ENCODE data around the gene TET3. TPM values are rescaled to one million over a fixed set of nuclear protein-coding genes. Genes with fewer than 3 reads are reported as not detected.
A peak's percentile ranks its signal among the peaks of the same experiment; 100 is the strongest.

The TET3 gene
- total RNA-seq, 2 experiments from 2014 or later: 15.5 to 16.4 TPM

DNA sequence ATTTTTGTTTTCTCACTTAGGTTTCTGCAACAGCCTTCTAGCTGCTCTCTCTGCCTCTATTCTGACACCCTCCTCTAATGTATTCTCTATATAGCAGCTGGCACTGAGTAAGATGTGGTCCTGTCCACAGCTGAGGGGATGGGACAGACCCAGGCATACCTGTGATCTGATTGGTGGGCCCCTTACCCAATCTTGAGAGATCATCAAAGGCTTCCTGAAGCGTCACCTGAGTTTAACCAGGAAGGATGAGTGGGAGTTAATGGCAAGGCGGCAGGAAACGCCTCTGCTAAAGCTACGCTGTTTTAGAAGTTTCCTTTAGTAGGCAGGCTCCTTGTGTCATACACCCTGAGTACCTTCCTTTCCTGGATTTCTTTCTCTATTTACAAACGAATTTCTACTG lies 5.7 kb upstream of the TET3 start:
- intact Hi-C loops (cut with micrococcal nuclease): loop anchor here (5.0 kb wide), 1 partner anchor 52 kb away; the partner anchor contains the start of gene DGUOK
- Mint-ChIP-seq H3K36me3 (ENCODE audit: low read depth) (peaks cover 3% of the 10 kb centered on the region), H3K27ac (peak overlapping the region; percentile 84), H3K4me3 (peak overlapping the region; percentile 72), H3K4me1 (ENCODE audit: low read depth) (peaks cover 81% of the 10 kb centered on the region), H3K9me3 (no peaks in the 10 kb centered on the region), H3K27me3 (no peaks in the 10 kb centered on the region)
- DNase-seq: peak; percentile 89
- TF ChIP-seq, protein P1, sequence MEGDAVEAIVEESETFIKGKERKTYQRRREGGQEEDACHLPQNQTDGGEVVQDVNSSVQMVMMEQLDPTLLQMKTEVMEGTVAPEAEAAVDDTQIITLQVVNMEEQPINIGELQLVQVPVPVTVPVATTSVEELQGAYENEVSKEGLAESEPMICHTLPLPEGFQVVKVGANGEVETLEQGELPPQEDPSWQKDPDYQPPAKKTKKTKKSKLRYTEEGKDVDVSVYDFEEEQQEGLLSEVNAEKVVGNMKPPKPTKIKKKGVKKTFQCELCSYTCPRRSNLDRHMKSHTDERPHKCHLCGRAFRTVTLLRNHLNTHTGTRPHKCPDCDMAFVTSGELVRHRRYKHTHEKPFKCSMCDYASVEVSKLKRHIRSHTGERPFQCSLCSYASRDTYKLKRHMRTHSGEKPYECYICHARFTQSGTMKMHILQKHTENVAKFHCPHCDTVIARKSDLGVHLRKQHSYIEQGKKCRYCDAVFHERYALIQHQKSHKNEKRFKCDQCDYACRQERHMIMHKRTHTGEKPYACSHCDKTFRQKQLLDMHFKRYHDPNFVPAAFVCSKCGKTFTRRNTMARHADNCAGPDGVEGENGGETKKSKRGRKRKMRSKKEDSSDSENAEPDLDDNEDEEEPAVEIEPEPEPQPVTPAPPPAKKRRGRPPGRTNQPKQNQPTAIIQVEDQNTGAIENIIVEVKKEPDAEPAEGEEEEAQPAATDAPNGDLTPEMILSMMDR (IDR thresholded peaks at IDR 0.05): no peak
- ChIA-PET POLR2A (interaction anchor here (0.8 to 1.7 kb wide), 8 partner anchors 9 to 54 kb away, joined by 3 to 6 read pairs (median 3); no protein-coding TSS in a partner anchor), CTCF (interaction anchor here (1.0 to 1.5 kb wide), 3 partner anchors 9 to 46 kb away, joined by 3 to 4 read pairs (median 3); no protein-coding TSS in a partner anchor)
- ATAC-seq: peak; percentile 92

DNA sequence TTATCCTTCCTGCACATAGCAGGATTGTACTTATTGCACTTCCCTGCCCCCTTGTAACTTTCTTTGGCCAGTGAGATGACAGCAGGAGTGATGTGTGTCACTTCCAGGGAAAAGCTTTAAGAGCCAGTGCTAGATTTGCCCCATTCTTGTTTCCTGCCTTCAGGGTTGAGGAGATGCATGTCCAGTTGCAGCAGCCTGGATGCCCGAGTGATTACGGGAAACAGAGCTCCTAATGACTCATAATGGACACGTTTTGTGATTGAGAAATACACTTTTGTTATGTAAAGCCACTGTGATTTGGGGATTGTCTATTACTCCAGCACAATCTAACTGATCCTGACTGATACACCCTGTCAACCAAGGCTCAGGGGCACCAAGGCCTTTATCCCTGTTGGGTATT lies 5.0 kb upstream of the TET3 start:
- no peak for ATAC-seq
- Mint-ChIP-seq H3K36me3 (ENCODE audit: low read depth) (peaks cover 3% of the 10 kb centered on the region), H3K9me3 (no peaks in the 10 kb centered on the region), H3K27me3 (no peaks in the 10 kb centered on the region), H3K4me3 (peak overlapping the region; percentile 72), H3K4me1 (ENCODE audit: low read depth) (peaks cover 81% of the 10 kb centered on the region), H3K27ac (peak overlapping the region; percentile 84)
- intact Hi-C loops (cut with micrococcal nuclease): loop anchor here (5.0 kb wide), 1 partner anchor 52 kb away; the partner anchor contains the start of gene DGUOK
- DNase-seq: no peak
- ChIA-PET CTCF (interaction anchor here (1.0 to 1.5 kb wide), 3 partner anchors 15 to 46 kb away, joined by 3 to 4 read pairs (median 3); no protein-coding TSS in a partner anchor), POLR2A (interaction anchor here (0.8 to 1.7 kb wide), 9 partner anchors 8 to 54 kb away, joined by 3 to 6 read pairs (median 3); partner anchors contain the start of gene DGUOK)
- TF ChIP-seq, protein P1 (IDR thresholded peaks at IDR 0.05): no peak

DNA sequence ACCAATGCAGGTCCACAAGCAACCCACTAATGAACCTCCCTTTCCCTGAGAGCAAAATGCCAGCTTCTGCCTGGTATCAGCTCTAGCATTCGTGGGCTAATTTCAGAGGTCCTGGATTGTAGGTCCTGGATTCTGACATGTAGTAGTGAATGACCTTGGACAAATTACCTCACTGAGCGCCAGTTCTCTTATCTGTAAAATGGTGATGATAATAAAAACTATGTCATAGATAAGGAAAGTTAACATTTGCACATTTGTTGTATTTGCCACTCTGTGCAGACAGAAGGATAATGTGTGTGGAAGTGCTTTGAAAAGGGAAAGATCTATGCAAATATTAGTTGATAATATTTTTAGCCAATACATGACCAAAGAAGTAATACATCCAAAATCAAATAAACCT lies 4.1 kb upstream of the TET3 start:
- DNase-seq (no peak), ATAC-seq (no peak)
- Mint-ChIP-seq H3K36me3 (ENCODE audit: low read depth) (peaks cover 3% of the 10 kb centered on the region), H3K9me3 (no peaks in the 10 kb centered on the region), H3K27me3 (no peaks in the 10 kb centered on the region), H3K4me1 (ENCODE audit: low read depth) (peaks cover 75% of the 10 kb centered on the region), H3K4me3 (peak overlapping the region; percentile 72), H3K27ac (no peak overlapping the region)
- ChIA-PET CTCF (interaction anchor here (1.0 to 1.5 kb wide), 5 partner anchors 16 to 47 kb away, joined by 3 to 4 read pairs (median 3); no protein-coding TSS in a partner anchor), POLR2A (interaction anchor here (1.2 to 1.5 kb wide), 4 partner anchors 9 to 29 kb away, joined by 3 to 4 read pairs (median 4); no protein-coding TSS in a partner anchor)
- intact Hi-C loops (cut with micrococcal nuclease): no loop called here
- TF ChIP-seq, protein P1 (IDR thresholded peaks at IDR 0.05): no peak

DNA sequence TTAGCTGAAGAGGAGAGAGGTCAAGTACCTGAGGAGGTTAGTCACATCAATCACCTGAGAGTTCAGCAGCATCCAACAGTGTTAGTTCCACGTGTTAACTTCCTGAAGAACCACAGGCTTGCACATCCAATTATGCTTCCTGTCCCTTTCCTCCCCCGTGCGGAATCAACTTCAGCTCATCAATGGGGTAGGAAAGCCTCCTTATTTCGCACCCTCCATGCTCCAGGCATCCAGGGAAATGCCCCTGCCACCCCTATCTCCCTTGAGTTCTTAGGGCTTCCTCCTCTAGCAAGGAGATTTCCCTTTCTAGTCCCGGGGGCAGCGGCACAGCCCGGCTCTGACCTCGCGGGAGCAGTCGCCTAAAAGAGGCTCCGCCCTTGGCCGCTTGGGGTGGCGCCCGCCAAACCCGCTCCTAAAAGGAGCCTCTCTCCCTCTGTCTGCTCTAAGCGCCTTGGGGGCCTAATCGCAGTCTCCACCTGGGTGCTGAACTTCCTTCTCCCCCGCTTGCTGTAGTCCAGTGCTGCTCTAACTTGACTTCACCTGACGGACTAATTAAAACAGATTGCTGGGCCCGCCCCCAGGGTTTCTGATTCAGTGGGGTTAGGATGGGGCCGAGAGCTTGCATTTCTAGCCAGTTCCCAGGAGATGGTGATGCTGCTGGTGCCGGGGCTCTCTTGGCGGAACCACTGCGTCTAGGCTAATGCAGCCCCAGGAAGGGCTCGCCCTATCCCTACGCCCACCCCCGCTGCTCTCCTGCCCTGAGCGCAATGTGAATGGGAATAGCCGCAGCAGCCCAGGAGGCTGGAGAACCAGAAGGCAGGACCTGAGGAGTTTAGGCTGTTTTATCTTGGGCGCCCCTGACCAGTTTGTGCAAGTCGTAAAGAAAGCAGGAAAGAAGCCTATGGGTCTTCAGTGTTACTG lies 3.4 kb upstream of the TET3 start:
- peaks cover 7% of the 10 kb centered on the region for H3K36me3 Mint-ChIP-seq (ENCODE audit: low read depth)
- TF ChIP-seq, protein P1 (IDR thresholded peaks at IDR 0.05): no peak
- no peaks in the 10 kb centered on the region for H3K27me3 Mint-ChIP-seq
- DNase-seq (peak; percentile 70), ATAC-seq (peak; percentile 12)
- ChIA-PET CTCF (interaction anchor here (1.0 to 1.2 kb wide), 3 partner anchors 25 to 39 kb away, joined by 3 read pairs; no protein-coding TSS in a partner anchor), POLR2A (interaction anchor here (1.2 to 1.5 kb wide), 5 partner anchors 10 to 30 kb away, joined by 3 to 4 read pairs (median 3); no protein-coding TSS in a partner anchor)
- peak overlapping the region; percentile 53 for H3K27ac Mint-ChIP-seq
- peaks cover 69% of the 10 kb centered on the region for H3K4me1 Mint-ChIP-seq (ENCODE audit: low read depth)
- no peaks in the 10 kb centered on the region for H3K9me3 Mint-ChIP-seq
- peak overlapping the region; percentile 72 for H3K4me3 Mint-ChIP-seq
- intact Hi-C loops (cut with micrococcal nuclease): no loop called here

All from activated CD8-positive, alpha-beta T cell treated with anti-CD3 and anti-CD28 coated beads for 36 hours (primary cell).